Peyer's patch (tissue), 4 donors: ENCODE results near the gene PBX1.

ENCODE experiments used
- POLR2A ChIP-seq, 2 donors: fragments of 450-650 bp; IDR thresholded peaks; one replicate each; pipeline ENCODE4 v1.5.1; 2017; ENCODE audit warnings: antibody characterized with exemption in 2 of 2, mild to moderate bottlenecking in 2 of 2, moderate library complexity in 2 of 2
- TF ChIP-seq, protein P1 (sequence below), 6 experiments: fragments of 450-650 bp in 4 of 6; fragments of 200-600 bp in 2 of 6; sonication (generic) in 1 of 6; IDR thresholded peaks; one replicate each; pipeline ENCODE4 v1.5.1; 2017 to 2019; ENCODE audit warnings: antibody characterized with exemption in 6 of 6, mild to moderate bottlenecking in 3 of 6, moderate library complexity in 1 of 6

GRCh38 chr1:164834641-164835040 lies 275.7 kb downstream of the PBX1 start:
- TF ChIP-seq POLR2A (IDR thresholded peaks at IDR 0.05), result no peak
- TF ChIP-seq, protein P1, sequence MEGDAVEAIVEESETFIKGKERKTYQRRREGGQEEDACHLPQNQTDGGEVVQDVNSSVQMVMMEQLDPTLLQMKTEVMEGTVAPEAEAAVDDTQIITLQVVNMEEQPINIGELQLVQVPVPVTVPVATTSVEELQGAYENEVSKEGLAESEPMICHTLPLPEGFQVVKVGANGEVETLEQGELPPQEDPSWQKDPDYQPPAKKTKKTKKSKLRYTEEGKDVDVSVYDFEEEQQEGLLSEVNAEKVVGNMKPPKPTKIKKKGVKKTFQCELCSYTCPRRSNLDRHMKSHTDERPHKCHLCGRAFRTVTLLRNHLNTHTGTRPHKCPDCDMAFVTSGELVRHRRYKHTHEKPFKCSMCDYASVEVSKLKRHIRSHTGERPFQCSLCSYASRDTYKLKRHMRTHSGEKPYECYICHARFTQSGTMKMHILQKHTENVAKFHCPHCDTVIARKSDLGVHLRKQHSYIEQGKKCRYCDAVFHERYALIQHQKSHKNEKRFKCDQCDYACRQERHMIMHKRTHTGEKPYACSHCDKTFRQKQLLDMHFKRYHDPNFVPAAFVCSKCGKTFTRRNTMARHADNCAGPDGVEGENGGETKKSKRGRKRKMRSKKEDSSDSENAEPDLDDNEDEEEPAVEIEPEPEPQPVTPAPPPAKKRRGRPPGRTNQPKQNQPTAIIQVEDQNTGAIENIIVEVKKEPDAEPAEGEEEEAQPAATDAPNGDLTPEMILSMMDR (IDR thresholded peaks at IDR 0.05), result no peak
